Hepatocyte (in vitro differentiated cells): ENCODE data around the gene DPP10. TPM values are rescaled to one million over a fixed set of nuclear protein-coding genes. Genes with fewer than 3 reads are reported as not detected.
"Not testable (repeated sequence)": the region's sequence is repeated elsewhere in the genome, so short reads cannot be mapped to it uniquely, and the experiment has no call there.

Experiments
- DNase-seq: peaks from one replicate; pipeline ENCODE4 v3.0.0-alpha.2; 2016; ENCODE audit warnings: low spot score
- H2AFZ ChIP-seq: fragments of 200-600 bp; sonication (generic); 2 replicates; pipeline ENCODE4 v1.6.0; 2016; ENCODE audit warnings: antibody characterized with exemption, mild to moderate bottlenecking
- H3K27ac ChIP-seq: fragments of 200-600 bp; sonication (generic); 2 replicates; pipeline ENCODE4 v1.5.1; 2016; ENCODE audit warnings: mild to moderate bottlenecking
- H3K27me3 ChIP-seq: fragments of 200-600 bp; sonication (generic); 2 replicates; pipeline ENCODE4 v1.6.1; 2016
- H3K36me3 ChIP-seq: fragments of 200-600 bp; sonication (generic); replicated peaks from 2 replicates; pipeline ENCODE4 v1.5.1; 2016; ENCODE audit warnings: low read depth; ENCODE audit not compliant: insufficient read depth
- H3K4me1 ChIP-seq: fragments of 200-600 bp; sonication (generic); 2 replicates; pipeline ENCODE4 v1.5.1; 2016; ENCODE audit warnings: mild to moderate bottlenecking, moderate library complexity; ENCODE audit not compliant: insufficient read depth
- H3K4me2 ChIP-seq: fragments of 200-600 bp; sonication (generic); 2 replicates; pipeline ENCODE4 v1.6.0; 2016
- H3K4me3 ChIP-seq: fragments of 200-600 bp; sonication (generic); 2 replicates; pipeline ENCODE4 v1.5.1; 2016; ENCODE audit warnings: mild to moderate bottlenecking
- H3K79me2 ChIP-seq: fragments of 200-600 bp; sonication (generic); 2 replicates; pipeline ENCODE4 v1.6.0; 2017; ENCODE audit warnings: mild to moderate bottlenecking
- H3K9me2 ChIP-seq: fragments of 200-600 bp; sonication (generic); replicated peaks from 2 replicates; pipeline ENCODE4 v1.6.0; 2017; ENCODE audit warnings: mild to moderate bottlenecking; ENCODE audit not compliant: insufficient read depth
- H3K9me3 ChIP-seq: fragments of 200-600 bp; sonication (generic); 2 replicates; pipeline ENCODE4 v1.5.1; 2016; ENCODE audit warnings: low read depth, mild to moderate bottlenecking
- H4K20me1 ChIP-seq: fragments of 200-600 bp; sonication (generic); 2 replicates; pipeline ENCODE4 v1.6.0; 2016; ENCODE audit warnings: mild to moderate bottlenecking; ENCODE audit not compliant: insufficient read depth, poor library complexity, severe bottlenecking
- CTCF ChIP-seq: fragments of 200-600 bp; sonication (generic); IDR thresholded peaks from 2 replicates; pipeline ENCODE4 v1.5.1; 2016; ENCODE audit warnings: antibody characterized with exemption, mild to moderate bottlenecking; ENCODE audit not compliant: poor library complexity
- EZH2 ChIP-seq: fragments of 200-600 bp; sonication (generic); IDR thresholded peaks from 2 replicates; pipeline ENCODE4 v1.6.1; 2016; ENCODE audit warnings: antibody characterized with exemption, mild to moderate bottlenecking, borderline replicate concordance
- EZH2phosphoT487 ChIP-seq: fragments of 200-600 bp; sonication (generic); IDR thresholded peaks from one replicate; pipeline ENCODE4 v1.6.1; 2018; ENCODE audit warnings: antibody characterized with exemption, mild to moderate bottlenecking, low read depth, moderate library complexity; ENCODE audit not compliant: unreplicated experiment, severe bottlenecking
- WGBS: methylation state at CpG from one replicate; pipeline ENCODE4 v1.1.6; 2016; ENCODE audit warnings: low lambda C conversion rate; ENCODE audit errors: missing lambda C conversion rate; 5-methylcytosine and 5-hydroxymethylcytosine counted together
- polyA plus RNA-seq: library from polyadenylated mRNA; unstranded; fragments of >200 nt; fragmentation: Nextera tagmentation; extraction: Ambion mirVana; gene quantifications from 2 replicates; pipeline ENCODE4 v1.2.1, GENCODE V29; 2016
- total RNA-seq: library from RNA; depleted of rRNA; stranded (reverse); fragments of >200 nt; gene quantifications from 2 replicates; pipeline ENCODE4 v1.2.3, GENCODE V29; 2014

DPP10 gene
- total and polyA plus RNA-seq, 2 experiments from 2014 or later: 5.0 to 15.7 TPM

GRCh38 chr2:115083711-115084110 is 641.3 kb downstream of the DPP10 start:
- Histone ChIP-seq H3K9me3 (no peaks in the 10 kb centered on the region), H3K27ac (no peak overlapping the region), H3K27me3 (no peaks in the 10 kb centered on the region), H3K4me3 (no peak overlapping the region), H3K4me1 (no peaks in the 10 kb centered on the region), H3K79me2 (no peaks in the 10 kb centered on the region), H3K36me3 (no peaks in the 10 kb centered on the region), H2AFZ (no peak overlapping the region), H3K9me2 (no peaks in the 10 kb centered on the region), H3K4me2 (no peak overlapping the region), H4K20me1 (no peaks in the 10 kb centered on the region)
- DNase-seq: no peak
- TF ChIP-seq CTCF (no peak), EZH2phosphoT487 (no peak), EZH2 (no peak)
- 79% methylated on average over 2 of the region's 2 CpGs for WGBS

GRCh38 chr2:115084446-115084845 is 642.0 kb downstream of the DPP10 start:
- TF ChIP-seq EZH2phosphoT487 (no peak), EZH2 (no peak), CTCF (no peak)
- Histone ChIP-seq H3K4me1 (no peaks in the 10 kb centered on the region), H2AFZ (no peak overlapping the region), H3K9me2 (no peaks in the 10 kb centered on the region), H3K27ac (no peak overlapping the region), H3K27me3 (no peaks in the 10 kb centered on the region), H3K79me2 (no peaks in the 10 kb centered on the region), H3K4me2 (no peak overlapping the region), H4K20me1 (no peaks in the 10 kb centered on the region), H3K4me3 (no peak overlapping the region), H3K36me3 (no peaks in the 10 kb centered on the region), H3K9me3 (no peaks in the 10 kb centered on the region)
- WGBS: 82% methylated on average over 5 of the region's 5 CpGs
- no peak for DNase-seq

- H3K79me2 ChIP-seq, H2AFZ ChIP-seq, H4K20me1 ChIP-seq, H3K9me3 ChIP-seq, H3K4me1 ChIP-seq, DNase-seq, H3K27ac ChIP-seq, H3K4me3 ChIP-seq, H3K27me3 ChIP-seq, H3K9me2 ChIP-seq, H3K36me3 ChIP-seq, H3K4me2 ChIP-seq: not testable (repeated sequence)
- 85% methylated on average over 8 of the region's 8 CpGs for WGBS
These were observed 643.7 kb downstream of the DPP10 start for GRCh38 chr2:115086051-115086620.

GRCh38 chr2:115094441-115094840 is 652.0 kb downstream of the DPP10 start:
- H3K4me3 ChIP-seq: no peak overlapping the region
- no peak overlapping the region for H2AFZ ChIP-seq
- no peak for DNase-seq
- H3K4me2 ChIP-seq: no peak overlapping the region
- no peaks in the 10 kb centered on the region for H3K36me3 ChIP-seq
- H3K4me1 ChIP-seq: no peaks in the 10 kb centered on the region
- no peak overlapping the region for H3K27ac ChIP-seq
- H3K9me3 ChIP-seq: no peaks in the 10 kb centered on the region
- no peaks in the 10 kb centered on the region for H3K9me2 ChIP-seq
- WGBS: 90% methylated on average over 4 of the region's 4 CpGs
- no peaks in the 10 kb centered on the region for H3K27me3 ChIP-seq
- H3K79me2 ChIP-seq: no peaks in the 10 kb centered on the region
- TF ChIP-seq EZH2 (no peak), EZH2phosphoT487 (no peak), CTCF (no peak)
- no peaks in the 10 kb centered on the region for H4K20me1 ChIP-seq
